GM12865 (cell line): ENCODE data around the gene MMP24.

ENCODE experiments used
- DNase-seq: peaks from one replicate; pipeline ENCODE4 v3.0.0; 2010; ENCODE audit warnings: low read depth
- H3K4me3 ChIP-seq: 2 replicates; pipeline ENCODE4 v1.5.1; 2011; ENCODE audit warnings: mild to moderate bottlenecking, low read depth, low read length, control low read depth
- CTCF ChIP-seq: IDR thresholded peaks from 2 replicates; pipeline ENCODE4 v1.5.1; 2011; ENCODE audit warnings: low read length, control low read depth, low read depth, inconsistent platforms; ENCODE audit not compliant: insufficient read depth; ENCODE audit errors: missing control alignments

MMP24 gene

DNA sequence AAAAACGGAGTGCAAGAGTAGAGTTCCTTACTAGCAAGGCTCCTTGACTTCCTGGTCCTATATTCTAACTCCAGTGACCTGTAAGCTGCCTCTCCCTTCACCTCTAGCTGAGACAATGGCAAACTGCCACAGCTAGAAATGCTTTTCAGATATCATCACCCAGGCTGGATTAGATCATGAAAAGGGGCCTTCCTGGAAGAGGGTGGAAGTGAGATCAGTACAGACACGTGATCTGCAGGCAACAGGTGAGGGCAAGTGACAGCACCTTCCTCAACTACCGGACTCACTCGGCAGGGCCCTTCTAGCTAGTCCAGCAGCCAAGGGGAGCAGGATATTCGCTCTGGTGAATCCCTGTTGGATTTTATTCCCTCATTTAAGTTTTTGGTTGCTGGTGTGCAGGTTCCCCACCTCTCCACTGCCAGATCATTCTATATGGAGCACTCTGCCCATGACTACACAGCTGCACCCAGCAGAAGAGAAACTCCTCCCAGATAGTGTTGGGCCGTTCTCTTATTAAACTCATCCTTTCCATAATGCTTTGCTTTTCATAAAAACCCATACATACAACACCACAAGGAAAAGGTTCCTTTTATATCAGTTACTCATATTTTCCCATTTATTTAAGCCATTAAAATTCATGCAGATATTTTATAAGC, 92.1 kb downstream of the MMP24 start:
- H3K4me3 ChIP-seq, result no peak overlapping the region
- TF ChIP-seq CTCF, result no peak
- no peak for DNase-seq

GRCh38 chr20:35319192-35319870, 92.8 kb downstream of the MMP24 start:
- DNase-seq, result no peak
- no peak overlapping the region for H3K4me3 ChIP-seq
- no peak for TF ChIP-seq CTCF

- no peak for DNase-seq
- H3K4me3 ChIP-seq, result no peak overlapping the region
- TF ChIP-seq CTCF, result no peak
Observed at GRCh38 chr20:35319871-35320197, 93.3 kb downstream of the MMP24 start.

DNA sequence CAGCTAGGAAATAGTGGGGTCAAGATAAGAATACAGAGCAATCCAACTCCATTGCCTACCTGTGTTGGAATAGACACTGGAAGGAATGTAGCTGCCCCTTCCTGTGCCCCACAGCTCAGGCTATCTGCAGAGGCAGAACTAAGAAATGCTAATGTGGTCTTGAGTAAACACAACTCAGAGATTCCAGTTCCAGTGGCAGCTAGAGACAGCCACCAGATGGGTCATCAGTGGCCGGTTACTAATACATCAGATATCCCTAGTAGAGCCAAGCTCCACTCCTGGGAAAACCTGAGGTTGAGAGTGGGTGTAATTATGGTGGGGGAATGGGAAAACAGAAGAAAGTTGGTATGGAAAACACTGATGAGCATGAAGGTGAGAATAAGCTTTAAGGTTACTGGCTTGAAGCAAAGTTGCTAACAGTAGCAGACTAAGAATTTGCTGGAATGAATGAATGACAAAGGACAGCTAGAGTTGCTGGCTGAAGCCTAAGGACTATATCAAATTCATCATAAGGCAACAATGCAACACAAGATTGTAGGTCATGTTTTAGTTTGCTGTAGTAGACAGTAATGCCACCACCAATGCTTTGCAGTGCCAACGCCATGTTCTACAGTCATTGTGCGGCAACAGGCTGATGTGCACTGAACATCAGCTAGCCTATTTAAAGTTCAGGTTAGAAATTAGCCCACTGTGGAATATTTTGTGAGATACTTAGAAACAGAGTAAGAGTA, 94.1 kb downstream of the MMP24 start:
- DNase-seq, result no peak
- TF ChIP-seq CTCF, result no peak

DNA sequence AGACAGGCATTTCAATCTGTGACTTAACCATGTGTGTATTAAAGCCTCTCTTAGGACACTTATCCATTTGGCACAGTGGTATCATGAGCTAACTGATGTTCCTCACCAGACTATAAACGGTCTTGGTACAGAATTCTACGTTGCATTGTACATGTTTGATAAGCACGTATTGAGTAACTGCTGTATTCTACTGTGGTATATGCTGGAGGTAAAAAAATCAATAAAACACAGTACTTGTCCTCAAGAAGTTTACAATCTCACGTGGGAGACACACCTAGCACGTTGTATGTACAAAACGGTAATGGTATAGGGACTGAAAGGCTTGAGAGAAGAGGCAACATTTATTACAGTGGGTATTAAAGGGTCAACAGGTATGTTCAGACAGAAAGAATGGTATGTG, 98.9 kb downstream of the MMP24 start:
- no peak overlapping the region for H3K4me3 ChIP-seq
- TF ChIP-seq CTCF, result no peak
- no peak for DNase-seq

More for the DNA sequence above, 94.1 kb downstream of the MMP24 start:
- no peak overlapping the region for H3K4me3 ChIP-seq

DNA sequence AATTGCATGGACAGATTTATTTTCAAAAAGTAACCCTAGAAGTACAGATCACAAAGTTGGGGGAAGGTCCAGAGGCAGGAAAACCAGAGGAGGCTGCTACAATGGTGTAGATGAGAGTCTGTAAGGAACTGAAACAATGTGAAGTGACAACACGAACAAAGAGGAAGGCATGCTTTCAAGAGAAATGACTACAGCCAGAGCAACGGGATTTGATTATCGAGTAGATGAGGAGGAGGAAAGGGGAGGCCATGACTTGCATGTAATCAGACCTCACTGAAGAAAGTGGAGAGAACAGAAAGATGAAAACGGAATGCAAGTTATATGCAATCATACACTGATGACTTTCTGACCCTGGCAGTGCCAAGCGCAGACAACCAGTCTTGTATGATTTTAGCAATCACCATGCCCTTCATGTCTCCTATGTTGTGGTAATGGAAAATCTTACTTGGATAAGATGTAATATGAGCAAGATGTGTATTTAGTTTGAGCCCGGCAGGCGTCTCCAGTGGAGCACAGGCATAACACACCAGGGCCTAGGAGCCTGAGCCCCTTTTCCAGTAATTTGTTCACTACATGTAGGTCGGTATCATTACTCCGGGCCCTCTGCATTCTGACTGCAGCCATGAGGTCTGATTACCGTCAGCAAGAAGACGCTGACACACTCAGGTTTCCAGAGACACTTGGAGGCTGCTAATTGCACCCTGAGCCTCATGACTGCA, 99.7 kb downstream of the MMP24 start:
- no peak overlapping the region for H3K4me3 ChIP-seq
- TF ChIP-seq CTCF, result no peak
- no peak for DNase-seq
